Measurements from ENCODE around the gene PTPRS.

PTPRS gene

GRCh38 chr19:5369962-5370367 lies 29.4 kb upstream of the PTPRS start (continued):
- no peak for TF ChIP-seq PATZ1 (tag by site-specific recombination; IDR thresholded peaks at IDR 0.05)
- TF ChIP-seq ZNF654 (tag by site-specific recombination; IDR thresholded peaks at IDR 0.05; ENCODE audit: low read depth), result 0 out of 2 replicates have a peak, but pooled peaks have one; percentile 12
- TF ChIP-seq ZSCAN23 (tag by site-specific recombination; IDR thresholded peaks at IDR 0.05), result no peak
- no peak for TF ChIP-seq MZF1 (tag by site-specific recombination; IDR thresholded peaks at IDR 0.05; ENCODE audit: borderline replicate concordance)
- TF ChIP-seq, protein P1, sequence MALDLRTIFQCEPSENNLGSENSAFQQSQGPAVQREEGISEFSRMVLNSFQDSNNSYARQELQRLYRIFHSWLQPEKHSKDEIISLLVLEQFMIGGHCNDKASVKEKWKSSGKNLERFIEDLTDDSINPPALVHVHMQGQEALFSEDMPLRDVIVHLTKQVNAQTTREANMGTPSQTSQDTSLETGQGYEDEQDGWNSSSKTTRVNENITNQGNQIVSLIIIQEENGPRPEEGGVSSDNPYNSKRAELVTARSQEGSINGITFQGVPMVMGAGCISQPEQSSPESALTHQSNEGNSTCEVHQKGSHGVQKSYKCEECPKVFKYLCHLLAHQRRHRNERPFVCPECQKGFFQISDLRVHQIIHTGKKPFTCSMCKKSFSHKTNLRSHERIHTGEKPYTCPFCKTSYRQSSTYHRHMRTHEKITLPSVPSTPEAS (tag by site-specific recombination; IDR thresholded peaks at IDR 0.05), result no peak
- TF ChIP-seq, protein P2, sequence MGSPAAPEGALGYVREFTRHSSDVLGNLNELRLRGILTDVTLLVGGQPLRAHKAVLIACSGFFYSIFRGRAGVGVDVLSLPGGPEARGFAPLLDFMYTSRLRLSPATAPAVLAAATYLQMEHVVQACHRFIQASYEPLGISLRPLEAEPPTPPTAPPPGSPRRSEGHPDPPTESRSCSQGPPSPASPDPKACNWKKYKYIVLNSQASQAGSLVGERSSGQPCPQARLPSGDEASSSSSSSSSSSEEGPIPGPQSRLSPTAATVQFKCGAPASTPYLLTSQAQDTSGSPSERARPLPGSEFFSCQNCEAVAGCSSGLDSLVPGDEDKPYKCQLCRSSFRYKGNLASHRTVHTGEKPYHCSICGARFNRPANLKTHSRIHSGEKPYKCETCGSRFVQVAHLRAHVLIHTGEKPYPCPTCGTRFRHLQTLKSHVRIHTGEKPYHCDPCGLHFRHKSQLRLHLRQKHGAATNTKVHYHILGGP (tag by site-specific recombination; IDR thresholded peaks at IDR 0.05), result no peak
- peak; percentile 98 for TF ChIP-seq GLIS1 (tag by site-specific recombination; IDR thresholded peaks at IDR 0.05)

GRCh38 chr19:5369304-5369703 lies 28.7 kb upstream of the PTPRS start:
- H3K4me1 ChIP-seq (ENCODE audit: control insufficient read depth, insufficient read depth, low read length), result no peaks in the 10 kb centered on the region
- ChIA-PET CTCF (no interaction called here), POLR2A (no interaction called here)
- H3K27ac ChIP-seq (ENCODE audit: extremely low read depth, low read depth, low read length), result no peak overlapping the region
- H3K9me3 ChIP-seq (ENCODE audit: control insufficient read depth, insufficient read depth, low read depth, low read length), result no peaks in the 10 kb centered on the region
- no peak overlapping the region for H3K4me3 ChIP-seq (ENCODE audit: low read depth, low read length)
- TF ChIP-seq ZNF792 (tag by site-specific recombination; IDR thresholded peaks at IDR 0.05) (no peak), KLF8 (tag by site-specific recombination; IDR thresholded peaks at IDR 0.05) (no peak), ZNF37A (tag by site-specific recombination; IDR thresholded peaks at IDR 0.05) (no peak), HOXA7 (CRISPR knock-in tag; IDR thresholded peaks at IDR 0.05; ENCODE audit: borderline replicate concordance) (no peak), ZBTB26 (tag by site-specific recombination; optimal IDR thresholded peaks at IDR 0.05) (no peak), ZNF366 (tag by site-specific recombination; conservative IDR thresholded peaks at IDR 0.05) (peak; percentile 95)
- TF ChIP-seq, protein P3, sequence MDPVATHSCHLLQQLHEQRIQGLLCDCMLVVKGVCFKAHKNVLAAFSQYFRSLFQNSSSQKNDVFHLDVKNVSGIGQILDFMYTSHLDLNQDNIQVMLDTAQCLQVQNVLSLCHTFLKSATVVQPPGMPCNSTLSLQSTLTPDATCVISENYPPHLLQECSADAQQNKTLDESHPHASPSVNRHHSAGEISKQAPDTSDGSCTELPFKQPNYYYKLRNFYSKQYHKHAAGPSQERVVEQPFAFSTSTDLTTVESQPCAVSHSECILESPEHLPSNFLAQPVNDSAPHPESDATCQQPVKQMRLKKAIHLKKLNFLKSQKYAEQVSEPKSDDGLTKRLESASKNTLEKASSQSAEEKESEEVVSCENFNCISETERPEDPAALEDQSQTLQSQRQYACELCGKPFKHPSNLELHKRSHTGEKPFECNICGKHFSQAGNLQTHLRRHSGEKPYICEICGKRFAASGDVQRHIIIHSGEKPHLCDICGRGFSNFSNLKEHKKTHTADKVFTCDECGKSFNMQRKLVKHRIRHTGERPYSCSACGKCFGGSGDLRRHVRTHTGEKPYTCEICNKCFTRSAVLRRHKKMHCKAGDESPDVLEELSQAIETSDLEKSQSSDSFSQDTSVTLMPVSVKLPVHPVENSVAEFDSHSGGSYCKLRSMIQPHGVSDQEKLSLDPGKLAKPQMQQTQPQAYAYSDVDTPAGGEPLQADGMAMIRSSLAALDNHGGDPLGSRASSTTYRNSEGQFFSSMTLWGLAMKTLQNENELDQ (tag by site-specific recombination; IDR thresholded peaks at IDR 0.05; ENCODE audit: low read depth), result no peak
- H3K36me3 ChIP-seq (ENCODE audit: control insufficient read depth in 2 of 2, insufficient read depth in 1 of 2, low read length in 2 of 2), result no peaks in the 10 kb centered on the region

GRCh38 chr19:5367530-5368133 lies 27.0 kb upstream of the PTPRS start:
- Histone ChIP-seq H3K36me3 (ENCODE audit: control insufficient read depth in 2 of 2, insufficient read depth in 1 of 2, low read length in 2 of 2) (no peaks in the 10 kb centered on the region), H3K4me1 (ENCODE audit: control insufficient read depth, insufficient read depth, low read length) (no peaks in the 10 kb centered on the region), H3K9me3 (ENCODE audit: control insufficient read depth, insufficient read depth, low read depth, low read length) (no peaks in the 10 kb centered on the region), H3K4me3 (ENCODE audit: low read depth, low read length) (no peak overlapping the region), H3K27ac (ENCODE audit: extremely low read depth, low read depth, low read length) (no peak overlapping the region)
- CTCF ChIA-PET, result interaction anchor here (0.7 kb wide), 1 partner anchor 34 kb away, joined by 4 read pairs; no protein-coding TSS in a partner anchor
- POLR2A ChIA-PET, result no interaction called here
- TF ChIP-seq ZNF133 (tag by site-specific recombination; IDR thresholded peaks at IDR 0.05) (no peak), ZNF624 (tag by site-specific recombination; IDR thresholded peaks at IDR 0.05) (no peak), ZNF132 (tag by site-specific recombination; IDR thresholded peaks at IDR 0.05; ENCODE audit: borderline replicate concordance) (no peak), ZBTB17 (tag by site-specific recombination; IDR thresholded peaks at IDR 0.05) (peak; percentile 97)
- TF ChIP-seq, protein P4, sequence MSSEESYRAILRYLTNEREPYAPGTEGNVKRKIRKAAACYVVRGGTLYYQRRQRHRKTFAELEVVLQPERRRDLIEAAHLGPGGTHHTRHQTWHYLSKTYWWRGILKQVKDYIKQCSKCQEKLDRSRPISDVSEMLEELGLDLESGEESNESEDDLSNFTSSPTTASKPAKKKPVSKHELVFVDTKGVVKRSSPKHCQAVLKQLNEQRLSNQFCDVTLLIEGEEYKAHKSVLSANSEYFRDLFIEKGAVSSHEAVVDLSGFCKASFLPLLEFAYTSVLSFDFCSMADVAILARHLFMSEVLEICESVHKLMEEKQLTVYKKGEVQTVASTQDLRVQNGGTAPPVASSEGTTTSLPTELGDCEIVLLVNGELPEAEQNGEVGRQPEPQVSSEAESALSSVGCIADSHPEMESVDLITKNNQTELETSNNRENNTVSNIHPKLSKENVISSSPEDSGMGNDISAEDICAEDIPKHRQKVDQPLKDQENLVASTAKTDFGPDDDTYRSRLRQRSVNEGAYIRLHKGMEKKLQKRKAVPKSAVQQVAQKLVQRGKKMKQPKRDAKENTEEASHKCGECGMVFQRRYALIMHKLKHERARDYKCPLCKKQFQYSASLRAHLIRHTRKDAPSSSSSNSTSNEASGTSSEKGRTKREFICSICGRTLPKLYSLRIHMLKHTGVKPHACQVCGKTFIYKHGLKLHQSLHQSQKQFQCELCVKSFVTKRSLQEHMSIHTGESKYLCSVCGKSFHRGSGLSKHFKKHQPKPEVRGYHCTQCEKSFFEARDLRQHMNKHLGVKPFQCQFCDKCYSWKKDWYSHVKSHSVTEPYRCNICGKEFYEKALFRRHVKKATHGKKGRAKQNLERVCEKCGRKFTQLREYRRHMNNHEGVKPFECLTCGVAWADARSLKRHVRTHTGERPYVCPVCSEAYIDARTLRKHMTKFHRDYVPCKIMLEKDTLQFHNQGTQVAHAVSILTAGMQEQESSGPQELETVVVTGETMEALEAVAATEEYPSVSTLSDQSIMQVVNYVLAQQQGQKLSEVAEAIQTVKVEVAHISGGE (tag by site-specific recombination; conservative IDR thresholded peaks at IDR 0.05; ENCODE audit: low read depth), result no peak
